Erythroblast (primary cell): Measurements from ENCODE around the gene PDIA2.
"Not testable (repeated sequence)": the region's sequence is repeated elsewhere in the genome, so short reads cannot be mapped to it uniquely, and the experiment has no call there.

Source experiments
- DNase-seq, 2 experiments: peaks; one replicate each; lab custom pipeline; 2025; lab: John Stamatoyannopoulos, UW
- GATA1 ChIP-seq: IDR thresholded peaks from 2 replicates; pipeline ENCODE4 v1.6.1; 2011; ENCODE audit warnings: low read depth, mild to moderate bottlenecking, control low read depth, low read length, moderate library complexity
- POLR2A ChIP-seq: IDR thresholded peaks from 2 replicates; pipeline ENCODE4 v1.6.1; 2011; ENCODE audit warnings: mild to moderate bottlenecking, low read length

PDIA2 gene

DNA sequence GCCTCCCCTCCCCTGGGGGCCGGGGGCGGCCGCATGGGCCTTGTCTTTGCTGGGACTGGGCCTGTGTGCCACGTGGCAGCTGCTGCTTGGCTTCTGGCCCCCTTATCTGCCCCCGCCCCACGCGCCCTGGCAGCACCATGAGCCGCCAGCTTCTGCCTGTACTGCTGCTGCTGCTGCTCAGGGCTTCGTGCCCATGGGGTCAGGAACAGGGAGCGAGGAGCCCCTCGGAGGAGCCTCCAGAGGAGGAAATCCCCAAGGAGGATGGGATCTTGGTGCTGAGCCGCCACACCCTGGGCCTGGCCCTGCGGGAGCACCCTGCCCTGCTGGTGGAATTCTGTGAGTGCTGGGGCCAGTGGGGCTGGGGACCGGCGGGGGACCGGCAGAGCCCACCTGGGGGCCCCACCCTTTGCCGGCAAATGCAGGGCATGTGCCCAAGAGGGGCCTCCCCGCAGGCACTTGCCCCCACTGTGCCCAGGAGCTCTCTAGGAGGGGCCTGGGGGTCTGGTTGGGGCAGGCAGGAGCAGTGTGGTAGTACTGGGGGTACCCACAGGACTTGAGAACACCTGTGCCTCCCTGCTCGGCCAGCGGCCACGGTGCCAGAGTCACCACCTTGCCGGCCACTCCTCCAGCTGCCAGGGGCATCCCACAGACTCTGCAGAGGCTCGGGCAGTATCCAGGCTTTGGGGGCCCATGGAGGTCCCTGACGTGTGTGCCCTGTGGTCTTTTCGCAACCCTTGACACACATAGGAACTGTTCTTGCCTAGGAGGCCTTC is at the start of gene PDIA2:
Gene PDIA2 (plus strand): TSS at position 132 of the 773 bp plus-strand sequence. CDS start 6 bp downstream, at position 138.
- no peak for DNase-seq
- no peak for TF ChIP-seq GATA1
- TF ChIP-seq POLR2A, result no peak

DNA sequence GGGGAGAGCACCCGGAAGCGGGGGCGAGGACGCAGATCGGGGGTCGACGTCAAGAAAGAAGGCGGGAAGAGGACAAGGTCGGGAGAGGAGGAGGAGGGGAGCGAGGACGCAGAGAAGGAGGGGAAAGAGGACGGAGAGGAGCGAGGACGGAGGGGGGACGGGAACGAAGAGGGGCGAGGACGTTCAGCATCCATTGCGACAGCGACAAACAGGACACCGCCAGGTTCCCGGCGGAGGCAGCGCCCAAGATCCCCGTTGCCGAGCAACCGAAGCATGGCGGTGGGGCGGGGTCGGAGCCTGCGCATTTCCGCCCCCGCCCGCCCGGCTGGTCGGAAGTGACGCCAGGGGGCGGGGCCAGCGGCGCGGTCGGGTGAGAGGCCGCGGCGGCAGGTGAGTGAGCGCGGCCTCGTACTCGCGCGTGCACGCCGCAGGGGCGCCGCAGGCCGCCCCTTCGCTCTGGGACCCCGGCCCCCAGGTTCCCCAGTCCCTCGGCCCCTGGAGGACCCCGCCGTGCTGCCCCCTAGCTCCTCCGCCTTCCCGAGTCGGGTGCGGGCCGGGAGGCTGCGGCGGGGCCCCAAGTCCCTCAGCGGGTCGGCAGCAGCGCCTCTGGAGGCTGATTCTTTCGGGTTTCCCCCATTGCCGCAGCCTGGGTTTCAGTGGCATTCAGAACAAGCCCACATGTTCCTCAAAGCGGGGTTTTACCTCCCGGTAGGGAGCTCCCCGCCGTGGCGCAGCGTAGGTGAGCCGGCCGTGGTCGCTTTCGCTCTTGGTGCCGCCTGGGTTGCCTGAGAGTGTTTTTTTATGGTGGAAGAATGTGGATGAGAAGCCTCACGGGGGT is 48.3 kb upstream of the PDIA2 start, which contains the start of gene FAM234A:
Gene FAM234A (plus strand): TSS at position 354 of the 838 bp plus-strand sequence. CDS start 19,593 bp downstream, outside the sequence.
- DNase-seq, result peak; percentile 96 to 98
- no peak for TF ChIP-seq GATA1
- TF ChIP-seq POLR2A, result peak; percentile 94

GRCh38 chr16:239948-240277 is 43.1 kb upstream of the PDIA2 start:
- no peak for DNase-seq

GRCh38 chr16:240559-240958 is 42.4 kb upstream of the PDIA2 start:
- TF ChIP-seq POLR2A (no peak), GATA1 (no peak)
- DNase-seq, result no peak

More at GRCh38 chr16:239948-240277, 43.1 kb upstream of the PDIA2 start:
- no peak for TF ChIP-seq POLR2A
- TF ChIP-seq GATA1, result no peak

DNA sequence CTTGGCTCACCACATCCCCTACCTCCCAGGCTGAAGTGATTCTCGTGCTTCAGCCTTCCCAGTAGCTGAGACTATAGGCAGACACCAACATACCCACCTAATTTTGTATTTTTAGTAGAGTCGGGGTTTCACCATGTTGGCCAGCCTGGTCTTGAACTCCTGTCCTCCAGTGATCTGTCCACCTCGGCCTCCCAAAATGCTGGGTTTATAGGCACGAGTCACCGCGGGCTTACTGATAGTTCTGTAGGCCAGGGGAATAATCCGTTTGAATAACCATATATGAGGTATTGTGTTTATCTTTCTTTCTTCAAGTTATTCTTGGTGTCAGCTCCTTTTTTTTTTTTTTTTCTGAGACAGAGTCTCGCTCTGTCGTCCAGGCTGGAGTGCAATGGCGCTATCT is 40.7 kb upstream of the PDIA2 start:
- TF ChIP-seq GATA1, result no peak
- TF ChIP-seq POLR2A, result no peak
- no peak for DNase-seq

GRCh38 chr16:243348-243747 is 39.6 kb upstream of the PDIA2 start:
- no peak for TF ChIP-seq POLR2A
- TF ChIP-seq GATA1, result no peak
- DNase-seq, result no peak

DNA sequence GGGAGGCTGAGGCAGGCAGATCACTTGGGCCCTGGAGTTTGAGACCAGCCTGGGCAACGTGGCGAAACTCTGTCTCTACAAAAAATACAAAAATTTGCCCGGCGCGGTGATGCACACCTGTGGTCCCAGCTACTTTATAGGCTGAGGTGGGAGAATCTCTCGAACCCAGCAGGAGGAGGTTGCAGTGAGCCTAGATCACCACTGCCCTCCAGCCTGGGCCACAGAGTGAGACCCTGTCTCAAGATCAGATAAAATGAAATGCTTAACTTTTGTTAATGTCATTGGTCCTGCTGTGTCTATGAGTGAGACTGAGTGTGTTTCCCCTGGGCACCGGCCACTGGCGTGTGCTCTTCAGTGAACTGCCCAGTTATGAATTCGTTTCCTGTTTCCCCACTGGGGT is 37.9 kb upstream of the PDIA2 start:
- no peak for TF ChIP-seq GATA1
- TF ChIP-seq POLR2A, result no peak
- no peak for DNase-seq

DNA sequence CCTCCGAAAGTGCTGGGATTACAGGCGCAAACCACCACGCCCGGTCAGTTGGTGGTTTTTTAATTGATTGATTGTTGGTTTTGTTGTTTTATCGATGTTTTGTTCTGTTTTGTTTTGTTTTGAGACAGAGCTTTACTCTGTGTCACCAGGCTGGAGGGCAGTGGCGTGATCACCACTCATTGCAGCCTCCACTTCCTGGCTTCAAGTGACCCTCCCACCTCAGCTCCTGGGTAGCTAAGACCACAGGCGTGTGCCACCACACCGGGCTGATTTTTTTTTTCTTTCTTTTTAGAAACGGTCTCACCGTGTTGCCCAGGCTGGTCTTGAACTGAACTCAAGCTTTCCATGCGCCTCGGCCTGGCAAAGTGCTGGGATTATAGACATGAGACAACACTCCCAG is 35.9 kb upstream of the PDIA2 start:
- TF ChIP-seq GATA1, result no peak
- TF ChIP-seq POLR2A, result no peak
- DNase-seq, result no peak

DNA sequence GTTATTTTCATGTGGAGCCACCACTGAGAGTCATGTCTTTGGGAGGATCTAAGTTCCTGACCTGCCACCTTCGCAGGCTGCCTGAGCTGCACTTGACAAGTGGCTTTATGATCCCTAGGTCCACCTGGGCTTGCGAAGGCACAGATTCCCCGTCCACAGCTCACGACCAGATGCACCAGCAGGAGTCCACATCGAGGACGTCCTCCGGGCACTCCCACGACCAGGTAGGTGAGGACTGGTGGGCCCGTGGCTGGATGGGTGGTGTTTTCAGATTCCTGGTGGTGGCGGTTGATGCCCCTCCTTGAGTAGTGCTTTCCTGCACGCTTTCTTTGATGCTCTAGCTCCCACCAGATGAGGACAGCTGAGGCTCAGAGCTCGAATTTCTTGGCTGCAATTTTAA is 33.5 kb upstream of the PDIA2 start:
- no peak for DNase-seq
- TF ChIP-seq POLR2A (no peak), GATA1 (no peak)

DNA sequence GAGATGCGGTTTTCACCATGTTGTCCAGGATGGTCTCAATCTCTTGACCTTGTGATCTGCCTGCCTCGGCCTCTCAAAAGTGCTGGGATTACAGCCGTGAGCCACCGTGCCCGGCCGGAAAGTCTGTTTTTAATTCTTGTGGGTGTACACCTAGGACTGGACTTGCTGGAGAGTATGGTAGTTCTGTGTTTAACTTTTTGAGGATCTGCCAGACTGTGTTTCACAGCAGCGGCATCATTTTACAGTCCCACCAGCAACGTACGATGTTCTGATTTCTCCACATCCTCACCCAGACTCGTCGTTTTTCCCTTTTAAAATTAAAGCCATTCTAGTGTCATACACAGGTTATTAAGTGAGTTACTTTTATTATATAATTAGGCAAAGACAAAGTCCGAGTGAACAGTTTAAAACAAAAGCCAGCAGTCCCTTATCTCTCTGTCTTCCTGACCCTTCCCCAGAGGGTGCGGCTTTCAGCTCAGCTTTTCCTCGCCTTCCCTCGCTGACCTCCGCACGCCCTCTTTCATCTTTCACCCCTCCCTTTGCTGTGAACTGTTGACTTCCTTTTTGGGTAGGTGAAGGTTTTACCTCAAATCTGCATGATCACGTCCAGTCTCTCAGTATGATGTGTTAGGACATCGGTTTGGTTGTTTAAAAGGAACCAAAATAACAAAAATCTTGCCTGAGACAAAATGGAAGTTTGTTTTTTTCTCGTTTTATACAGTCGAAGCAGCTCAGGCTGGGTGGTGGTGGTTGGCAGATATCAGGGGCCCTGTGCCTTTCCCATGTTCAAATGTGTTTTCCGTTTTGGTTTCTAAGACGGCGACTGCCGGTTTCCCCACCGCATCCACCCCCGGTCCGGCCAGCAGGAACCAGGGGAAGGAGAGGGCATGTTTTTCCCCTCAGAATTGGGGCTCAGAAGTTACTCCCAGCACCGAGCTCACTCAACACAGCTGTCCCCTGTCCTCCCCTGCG is 30.3 kb upstream of the PDIA2 start:
- DNase-seq, result no peak
- no peak for TF ChIP-seq POLR2A
- no peak for TF ChIP-seq GATA1

DNA sequence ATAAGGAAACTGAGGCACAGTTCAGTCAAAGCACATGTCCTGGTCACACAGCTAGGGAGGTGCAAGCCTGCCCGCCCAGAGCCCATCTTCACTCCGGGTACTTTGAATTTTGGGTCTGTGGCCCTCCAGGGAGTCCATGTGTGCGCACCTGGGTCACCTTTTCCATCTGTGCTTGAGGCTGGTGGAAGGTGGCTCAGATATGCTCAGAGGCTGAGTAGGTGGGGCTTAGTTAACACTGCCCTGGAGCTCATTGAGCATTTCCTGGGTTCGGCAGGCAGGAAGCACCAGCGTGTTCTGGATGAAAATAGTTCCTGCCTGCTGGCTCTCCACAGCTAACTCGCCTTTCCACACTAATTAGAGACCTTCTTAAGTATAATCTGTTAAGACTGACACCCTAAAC is 29.1 kb upstream of the PDIA2 start:
- TF ChIP-seq POLR2A (no peak), GATA1 (no peak)
- no peak for DNase-seq

DNA sequence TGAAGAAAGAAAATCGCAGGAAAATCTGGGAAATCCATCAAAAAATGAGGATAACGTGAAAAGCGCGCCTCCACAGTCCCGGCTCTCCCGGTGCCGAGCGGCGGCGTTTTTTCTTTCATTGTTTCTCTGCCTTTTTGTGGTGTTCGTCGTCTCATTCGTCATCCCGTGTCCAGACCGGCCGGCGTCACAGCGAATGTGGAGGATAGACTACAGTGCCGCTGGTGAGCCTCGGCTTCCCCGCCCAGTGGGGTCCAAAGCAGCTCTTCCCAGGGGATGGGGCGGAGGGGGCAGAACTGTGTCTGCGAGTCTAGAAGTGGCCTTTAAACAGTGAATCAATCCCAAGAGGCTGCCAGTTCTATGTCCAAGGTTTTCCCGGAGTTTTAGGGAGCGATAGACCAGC is 28.5 kb upstream of the PDIA2 start:
- TF ChIP-seq POLR2A (no peak), GATA1 (no peak)

DNA sequence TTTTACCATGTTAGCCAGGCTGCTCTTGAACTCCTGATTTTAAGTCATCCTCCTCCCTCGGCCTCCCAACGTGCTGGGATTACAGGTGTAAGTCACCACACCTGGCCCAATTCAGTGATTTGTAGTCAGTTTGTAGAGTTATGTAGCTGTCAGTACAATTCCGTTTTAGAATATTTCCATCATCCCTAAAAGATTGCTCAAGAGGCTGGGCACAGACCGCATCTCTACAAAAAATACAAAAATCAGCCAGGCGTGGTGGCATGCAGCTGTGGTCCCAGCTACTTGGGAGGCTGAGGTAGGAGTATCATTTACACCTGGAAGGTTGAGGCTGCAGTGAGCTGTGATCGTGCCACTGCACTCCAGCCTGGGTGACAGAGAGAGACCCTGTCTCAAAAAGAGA is 27.8 kb upstream of the PDIA2 start:
- TF ChIP-seq POLR2A, result no peak
- TF ChIP-seq GATA1, result no peak
- DNase-seq, result no peak

More for the DNA sequence above, 28.5 kb upstream of the PDIA2 start:
- no peak for DNase-seq

DNA sequence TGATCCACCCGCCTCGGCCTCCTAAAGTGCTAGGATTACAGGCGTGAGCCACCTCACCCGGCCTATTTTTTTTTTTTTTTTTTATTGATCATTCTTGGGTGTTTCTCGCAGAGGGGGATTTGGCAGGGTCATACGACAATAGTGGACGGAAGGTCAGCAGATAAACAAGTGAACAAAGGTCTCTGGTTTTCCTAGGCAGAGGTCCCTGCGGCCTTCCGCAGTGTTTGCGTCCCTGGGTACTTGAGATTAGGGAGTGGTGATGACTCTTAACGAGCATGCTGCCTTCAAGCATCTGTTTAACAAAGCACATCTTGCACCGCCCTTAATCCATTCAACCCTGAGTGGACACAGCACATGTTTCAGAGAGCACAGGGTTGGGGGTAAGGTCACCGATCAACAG is 24.9 kb upstream of the PDIA2 start:
- DNase-seq, result not testable (repeated sequence)
